ENCODE data around the gene BAZ2A. TPM values are rescaled to one million over a fixed set of nuclear protein-coding genes. Genes with fewer than 3 reads are reported as not detected.
"Not testable (repeated sequence)": the region's sequence is repeated elsewhere in the genome, so short reads cannot be mapped to it uniquely, and the experiment has no call there.

Gene BAZ2A
- total RNA-seq, 2 experiments from 2014 or later = 40.6 to 139 TPM

GRCh38 chr12:56585098-56585497 is 45.0 kb downstream of the BAZ2A start:
- Histone ChIP-seq H3K9me2 (ENCODE audit: insufficient read depth, low read length) (no peaks in the 10 kb centered on the region), H3K9me3 (ENCODE audit: low read length) (no peaks in the 10 kb centered on the region), H3K27ac (ENCODE audit: low read depth, low read length, poor library complexity, severe bottlenecking) (no peak overlapping the region), H3K4me2 (ENCODE audit: low read length) (no peak overlapping the region), H3K79me2 (ENCODE audit: insufficient read depth, low read depth, low read length) (no peaks in the 10 kb centered on the region), H4K20me1 (ENCODE audit: insufficient read depth, low read length) (no peaks in the 10 kb centered on the region), H3K4me3 (ENCODE audit: low read depth, low read length, poor library complexity, severe bottlenecking) (no peak overlapping the region), H3K36me3 (ENCODE audit: insufficient read depth, low read length) (no peaks in the 10 kb centered on the region), H2AFZ (ENCODE audit: low read length) (no peak overlapping the region), H3K4me1 (ENCODE audit: insufficient read depth, low read length, poor library complexity, severe bottlenecking) (peaks cover 17% of the 10 kb centered on the region)
- TF ChIP-seq, protein P1, sequence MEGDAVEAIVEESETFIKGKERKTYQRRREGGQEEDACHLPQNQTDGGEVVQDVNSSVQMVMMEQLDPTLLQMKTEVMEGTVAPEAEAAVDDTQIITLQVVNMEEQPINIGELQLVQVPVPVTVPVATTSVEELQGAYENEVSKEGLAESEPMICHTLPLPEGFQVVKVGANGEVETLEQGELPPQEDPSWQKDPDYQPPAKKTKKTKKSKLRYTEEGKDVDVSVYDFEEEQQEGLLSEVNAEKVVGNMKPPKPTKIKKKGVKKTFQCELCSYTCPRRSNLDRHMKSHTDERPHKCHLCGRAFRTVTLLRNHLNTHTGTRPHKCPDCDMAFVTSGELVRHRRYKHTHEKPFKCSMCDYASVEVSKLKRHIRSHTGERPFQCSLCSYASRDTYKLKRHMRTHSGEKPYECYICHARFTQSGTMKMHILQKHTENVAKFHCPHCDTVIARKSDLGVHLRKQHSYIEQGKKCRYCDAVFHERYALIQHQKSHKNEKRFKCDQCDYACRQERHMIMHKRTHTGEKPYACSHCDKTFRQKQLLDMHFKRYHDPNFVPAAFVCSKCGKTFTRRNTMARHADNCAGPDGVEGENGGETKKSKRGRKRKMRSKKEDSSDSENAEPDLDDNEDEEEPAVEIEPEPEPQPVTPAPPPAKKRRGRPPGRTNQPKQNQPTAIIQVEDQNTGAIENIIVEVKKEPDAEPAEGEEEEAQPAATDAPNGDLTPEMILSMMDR (conservative IDR thresholded peaks at IDR 0.05; ENCODE audit: low read length) = no peak
- no peak for TF ChIP-seq EZH2phosphoT487 (IDR thresholded peaks at IDR 0.05; ENCODE audit: borderline replicate concordance, low read depth, low read length)
- no peak for DNase-seq (ENCODE audit: low spot score)
- ChIA-PET CTCF (ENCODE audit: unreplicated experiment) (interaction anchor here (0.5 kb wide), 1 partner anchor 29 kb away, joined by 3 read pairs; no protein-coding TSS in a partner anchor), POLR2A (interaction anchor here (1.2 kb wide), 1 partner anchor 526 kb away, joined by 3 read pairs; the partner anchor contains the start of gene STAT6)
- BruUV-seq (replicated peaks) = no TSS peak
- intact Hi-C loops (cut with micrococcal nuclease; ENCODE audit: unreplicated experiment) = no loop called here

GRCh38 chr12:56581418-56582145 is 48.5 kb downstream of the BAZ2A start:
- intact Hi-C loops (cut with micrococcal nuclease; ENCODE audit: unreplicated experiment) = no loop called here
- Histone ChIP-seq H3K4me3 (ENCODE audit: low read depth, low read length, poor library complexity, severe bottlenecking) (no peak overlapping the region), H3K4me1 (ENCODE audit: insufficient read depth, low read length, poor library complexity, severe bottlenecking) (no peaks in the 10 kb centered on the region), H3K4me2 (ENCODE audit: low read length) (no peak overlapping the region), H2AFZ (ENCODE audit: low read length) (no peak overlapping the region), H3K36me3 (ENCODE audit: insufficient read depth, low read length) (no peaks in the 10 kb centered on the region), H3K9me3 (ENCODE audit: low read length) (no peaks in the 10 kb centered on the region), H3K9me2 (ENCODE audit: insufficient read depth, low read length) (no peaks in the 10 kb centered on the region), H4K20me1 (ENCODE audit: insufficient read depth, low read length) (no peaks in the 10 kb centered on the region), H3K27ac (ENCODE audit: low read depth, low read length, poor library complexity, severe bottlenecking) (no peak overlapping the region), H3K79me2 (ENCODE audit: insufficient read depth, low read depth, low read length) (no peaks in the 10 kb centered on the region)
- DNase-seq (ENCODE audit: low spot score) = no peak
- BruUV-seq (replicated peaks) = no TSS peak
- POLR2A ChIA-PET = no interaction called here
- CTCF ChIA-PET (ENCODE audit: unreplicated experiment) = interaction anchor here (1.3 kb wide), 1 partner anchor 9 kb away, joined by 4 read pairs; no protein-coding TSS in a partner anchor
- TF ChIP-seq EZH2phosphoT487 (IDR thresholded peaks at IDR 0.05; ENCODE audit: borderline replicate concordance, low read depth, low read length) = no peak
- TF ChIP-seq, protein P1 (conservative IDR thresholded peaks at IDR 0.05; ENCODE audit: low read length) = no peak

DNA sequence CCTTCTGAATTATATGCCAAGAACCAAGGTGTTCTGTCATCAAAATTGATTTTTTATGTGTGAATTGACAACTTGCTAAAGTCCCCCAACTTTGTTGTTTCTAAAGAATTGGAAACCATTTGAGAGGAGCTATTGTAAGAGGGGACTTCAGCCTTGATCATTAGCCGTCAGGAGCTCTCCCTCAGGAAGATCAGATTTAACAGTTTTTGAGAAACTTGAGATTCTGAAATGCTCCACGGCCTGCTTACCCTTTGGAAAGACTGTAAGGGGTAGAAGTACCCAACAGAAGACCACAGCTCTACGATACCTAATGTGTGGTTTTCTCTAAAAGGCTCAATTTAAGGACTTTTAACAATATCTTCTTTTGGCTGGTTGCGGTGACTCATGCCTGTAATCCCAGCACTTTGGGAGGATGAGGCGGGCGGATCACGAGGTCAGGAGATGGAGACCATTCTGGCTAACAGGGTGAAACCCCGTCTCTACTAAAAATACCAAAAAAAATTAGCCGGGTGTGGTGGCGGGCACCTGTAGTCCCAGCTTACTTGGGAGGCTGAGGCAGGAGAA is 51.1 kb downstream of the BAZ2A start:
- no peak for DNase-seq (ENCODE audit: low spot score)
- TF ChIP-seq EZH2phosphoT487 (IDR thresholded peaks at IDR 0.05; ENCODE audit: borderline replicate concordance, low read depth, low read length) = no peak
- TF ChIP-seq, protein P1 (conservative IDR thresholded peaks at IDR 0.05; ENCODE audit: low read length) = no peak
- intact Hi-C loops (cut with micrococcal nuclease; ENCODE audit: unreplicated experiment) = no loop called here
- Histone ChIP-seq H3K79me2 (ENCODE audit: insufficient read depth, low read depth, low read length) (no peaks in the 10 kb centered on the region), H3K4me3 (ENCODE audit: low read depth, low read length, poor library complexity, severe bottlenecking) (no peak overlapping the region), H2AFZ (ENCODE audit: low read length) (no peak overlapping the region), H4K20me1 (ENCODE audit: insufficient read depth, low read length) (no peaks in the 10 kb centered on the region), H3K9me3 (ENCODE audit: low read length) (no peaks in the 10 kb centered on the region), H3K36me3 (ENCODE audit: insufficient read depth, low read length) (no peaks in the 10 kb centered on the region), H3K9me2 (ENCODE audit: insufficient read depth, low read length) (no peaks in the 10 kb centered on the region), H3K4me2 (ENCODE audit: low read length) (no peak overlapping the region), H3K27ac (ENCODE audit: low read depth, low read length, poor library complexity, severe bottlenecking) (no peak overlapping the region), H3K4me1 (ENCODE audit: insufficient read depth, low read length, poor library complexity, severe bottlenecking) (peaks cover 2% of the 10 kb centered on the region)
- ChIA-PET POLR2A (interaction anchor here (0.7 kb wide), 1 partner anchor 23 kb away, joined by 3 read pairs; no protein-coding TSS in a partner anchor), CTCF (ENCODE audit: unreplicated experiment) (no interaction called here)
- no TSS peak for BruUV-seq (replicated peaks)

DNA sequence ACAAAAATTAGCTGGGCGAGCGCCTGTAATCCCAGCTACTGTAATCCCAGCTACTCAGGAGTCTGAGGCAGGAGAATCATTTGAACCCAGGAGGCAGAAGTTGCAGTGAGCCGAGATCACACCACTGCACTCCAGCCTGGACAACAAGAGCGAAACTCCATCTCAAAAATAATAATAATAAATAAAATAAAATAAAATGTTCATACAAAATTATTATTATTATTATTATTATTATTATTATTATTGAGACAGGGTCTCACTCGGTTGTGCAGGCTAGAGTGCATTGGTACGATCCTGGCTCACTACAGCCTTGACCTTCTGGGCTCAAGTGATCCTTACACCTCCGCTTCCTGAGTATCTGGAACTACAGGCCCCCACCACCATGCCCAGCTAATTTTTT is 52.9 kb downstream of the BAZ2A start:
- CTCF ChIA-PET (ENCODE audit: unreplicated experiment); H3K27ac ChIP-seq (ENCODE audit: low read depth, low read length, poor library complexity, severe bottlenecking); H3K4me1 ChIP-seq (ENCODE audit: insufficient read depth, low read length, poor library complexity, severe bottlenecking); H2AFZ ChIP-seq (ENCODE audit: low read length); H3K36me3 ChIP-seq (ENCODE audit: insufficient read depth, low read length); intact Hi-C loops (cut with micrococcal nuclease; ENCODE audit: unreplicated experiment); DNase-seq (ENCODE audit: low spot score); BruUV-seq (replicated peaks); H4K20me1 ChIP-seq (ENCODE audit: insufficient read depth, low read length); H3K9me2 ChIP-seq (ENCODE audit: insufficient read depth, low read length); H3K9me3 ChIP-seq (ENCODE audit: low read length); H3K4me3 ChIP-seq (ENCODE audit: low read depth, low read length, poor library complexity, severe bottlenecking); H3K79me2 ChIP-seq (ENCODE audit: insufficient read depth, low read depth, low read length); H3K4me2 ChIP-seq (ENCODE audit: low read length): not testable (repeated sequence)
- POLR2A ChIA-PET = interaction anchor here (0.6 to 0.7 kb wide), 2 partner anchors 189 to 613 kb away, joined by 3 to 4 read pairs; no protein-coding TSS in a partner anchor
